Measurements from ENCODE around the gene CRELD1.

- no peak for TF ChIP-seq NFRKB (IDR thresholded peaks at IDR 0.05)
- TF ChIP-seq BHLHE40 (IDR thresholded peaks at IDR 0.05; ENCODE audit: borderline replicate concordance) = no peak
- TF ChIP-seq SUZ12 (IDR thresholded peaks at IDR 0.05) = no peak
- no peak for TF ChIP-seq SP1 (IDR thresholded peaks at IDR 0.05)
- TF ChIP-seq L3MBTL2 (conservative IDR thresholded peaks at IDR 0.05) = no peak
- no peak for TF ChIP-seq ELF4 (IDR thresholded peaks at IDR 0.05)
- TF ChIP-seq PKNOX1 (IDR thresholded peaks at IDR 0.05) = no peak
- TF ChIP-seq FOXM1 (IDR thresholded peaks at IDR 0.05; ENCODE audit: borderline replicate concordance) = no peak
Measured at GRCh38 chr3:9935966-9936510, 2.4 kb downstream of the CRELD1 start.

Data from HEK293T (cell line).